HG03196 (cell line): Measurements from ENCODE around the gene MDM1.
A peak's percentile ranks its signal among the peaks of the same experiment; 100 is the strongest.

Source experiments
- ATAC-seq: cut with Tn5 transposase; IDR thresholded peaks from one replicate; pipeline ENCODE4 v1.9.1; 2021; ENCODE audit not compliant: unreplicated experiment

MDM1 gene, protein sequence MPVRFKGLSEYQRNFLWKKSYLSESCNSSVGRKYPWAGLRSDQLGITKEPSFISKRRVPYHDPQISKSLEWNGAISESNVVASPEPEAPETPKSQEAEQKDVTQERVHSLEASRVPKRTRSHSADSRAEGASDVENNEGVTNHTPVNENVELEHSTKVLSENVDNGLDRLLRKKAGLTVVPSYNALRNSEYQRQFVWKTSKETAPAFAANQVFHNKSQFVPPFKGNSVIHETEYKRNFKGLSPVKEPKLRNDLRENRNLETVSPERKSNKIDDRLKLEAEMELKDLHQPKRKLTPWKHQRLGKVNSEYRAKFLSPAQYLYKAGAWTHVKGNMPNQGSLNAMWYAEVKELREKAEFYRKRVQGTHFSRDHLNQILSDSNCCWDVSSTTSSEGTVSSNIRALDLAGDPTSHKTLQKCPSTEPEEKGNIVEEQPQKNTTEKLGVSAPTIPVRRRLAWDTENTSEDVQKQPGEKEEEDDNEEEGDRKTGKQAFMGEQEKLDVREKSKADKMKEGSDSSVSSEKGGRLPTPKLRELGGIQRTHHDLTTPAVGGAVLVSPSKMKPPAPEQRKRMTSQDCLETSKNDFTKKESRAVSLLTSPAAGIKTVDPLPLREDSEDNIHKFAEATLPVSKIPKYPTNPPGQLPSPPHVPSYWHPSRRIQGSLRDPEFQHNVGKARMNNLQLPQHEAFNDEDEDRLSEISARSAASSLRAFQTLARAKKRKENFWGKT

DNA sequence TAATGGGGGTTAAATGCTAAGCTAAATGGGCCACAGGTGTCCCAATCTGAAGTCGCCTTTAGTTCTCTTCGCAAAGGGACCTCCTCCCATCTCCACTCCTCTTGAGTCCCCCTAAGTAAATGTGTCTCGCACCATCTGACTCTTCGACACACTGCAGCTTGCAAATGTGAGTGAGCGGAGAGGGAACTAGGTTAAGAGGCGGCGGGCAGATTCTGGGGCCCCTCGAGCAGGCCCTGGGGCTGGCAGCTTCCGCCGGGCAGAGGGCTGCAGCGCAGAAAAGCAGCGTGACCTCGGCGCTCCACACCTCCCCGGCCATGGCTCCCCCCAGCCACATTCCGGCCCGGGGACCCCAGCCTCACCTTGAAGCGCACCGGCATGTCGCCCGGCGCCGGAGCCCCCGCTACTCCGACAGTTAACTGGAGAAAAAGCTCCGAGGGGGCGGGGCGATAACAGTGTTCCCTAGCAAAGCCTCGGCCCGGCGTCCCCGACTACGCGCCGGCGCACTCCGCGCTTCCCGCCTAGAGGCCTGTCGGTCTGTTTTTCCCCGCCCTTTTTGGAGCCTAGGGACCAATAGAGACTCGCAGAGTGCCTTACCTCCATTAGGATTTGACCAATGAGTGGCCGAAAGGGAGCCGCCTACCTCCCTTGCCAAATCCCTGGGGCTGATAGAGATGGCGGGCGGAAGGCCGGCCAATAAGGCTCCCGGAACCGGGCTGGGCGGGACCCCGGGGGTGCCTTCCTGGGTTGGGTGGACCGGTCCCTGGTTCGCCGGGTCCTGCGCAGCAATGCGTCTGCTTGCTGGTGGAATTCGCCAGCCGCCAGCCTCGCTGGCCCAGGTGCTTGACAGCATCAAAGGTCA is at the start of gene MDM1:
MDM1 (minus strand) TSS at position 494 of the 859 bp plus-strand sequence; CDS start at position 377, 117 bp downstream.
- peak; percentile 99 for ATAC-seq

GRCh38 chr12:68381476-68382219 is 49.5 kb upstream of the MDM1 start:
- no peak for ATAC-seq

DNA sequence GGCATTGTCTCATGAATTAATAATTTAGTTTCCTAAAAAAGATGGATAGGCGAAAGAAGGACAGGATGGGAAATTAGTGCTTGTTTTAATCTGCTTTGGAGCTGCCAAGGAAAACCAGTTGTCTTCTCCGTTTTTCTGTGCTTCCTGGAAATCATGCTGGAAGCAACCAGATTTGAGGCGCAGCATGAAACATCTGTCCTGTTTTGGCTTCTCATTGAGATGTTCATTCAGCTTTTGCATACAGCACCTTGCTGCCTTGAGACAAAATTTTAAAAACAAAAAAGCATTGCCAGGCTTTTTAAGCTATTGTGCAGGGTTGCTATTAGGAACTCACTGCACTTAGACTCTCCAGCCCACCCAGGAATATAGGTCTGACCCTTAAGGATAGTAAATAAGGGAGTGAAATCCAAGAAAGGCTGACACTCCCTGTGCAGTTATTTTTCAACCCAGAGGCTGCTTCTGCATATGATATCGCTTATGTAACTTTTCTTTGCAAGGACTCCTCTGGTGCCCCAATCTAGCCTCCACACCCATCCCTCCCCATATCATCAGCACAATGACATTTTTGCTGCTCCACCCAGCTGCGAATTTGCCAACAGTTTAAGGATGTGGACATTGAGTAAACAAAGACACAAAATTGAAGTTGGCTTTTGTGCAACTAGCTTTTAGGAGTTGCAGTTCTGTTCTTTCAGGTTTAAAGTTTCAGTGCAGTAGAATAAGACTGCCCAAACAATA is 46.9 kb upstream of the MDM1 start:
- no peak for ATAC-seq

- no peak for ATAC-seq
Measured at GRCh38 chr12:68377881-68378280, 45.7 kb upstream of the MDM1 start.

DNA sequence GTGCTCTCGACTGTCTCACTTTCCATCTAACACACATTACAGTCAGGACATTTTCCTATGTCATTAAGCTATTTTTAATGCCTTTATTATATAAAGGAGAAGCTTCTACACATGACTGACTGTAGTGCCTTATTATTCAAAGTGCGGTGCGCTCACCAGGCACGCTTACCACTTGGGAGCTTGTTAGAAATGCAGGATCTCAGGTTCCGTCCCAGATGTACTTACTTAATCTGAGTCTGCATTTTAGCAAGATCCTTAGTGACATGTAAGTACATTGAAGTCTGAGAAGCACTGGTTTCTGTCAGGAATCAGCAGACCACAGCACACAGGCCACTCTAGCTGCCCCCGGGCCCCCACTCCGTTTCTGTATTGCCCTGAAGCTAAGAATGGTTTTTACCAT is 44.7 kb upstream of the MDM1 start:
- no peak for ATAC-seq

DNA sequence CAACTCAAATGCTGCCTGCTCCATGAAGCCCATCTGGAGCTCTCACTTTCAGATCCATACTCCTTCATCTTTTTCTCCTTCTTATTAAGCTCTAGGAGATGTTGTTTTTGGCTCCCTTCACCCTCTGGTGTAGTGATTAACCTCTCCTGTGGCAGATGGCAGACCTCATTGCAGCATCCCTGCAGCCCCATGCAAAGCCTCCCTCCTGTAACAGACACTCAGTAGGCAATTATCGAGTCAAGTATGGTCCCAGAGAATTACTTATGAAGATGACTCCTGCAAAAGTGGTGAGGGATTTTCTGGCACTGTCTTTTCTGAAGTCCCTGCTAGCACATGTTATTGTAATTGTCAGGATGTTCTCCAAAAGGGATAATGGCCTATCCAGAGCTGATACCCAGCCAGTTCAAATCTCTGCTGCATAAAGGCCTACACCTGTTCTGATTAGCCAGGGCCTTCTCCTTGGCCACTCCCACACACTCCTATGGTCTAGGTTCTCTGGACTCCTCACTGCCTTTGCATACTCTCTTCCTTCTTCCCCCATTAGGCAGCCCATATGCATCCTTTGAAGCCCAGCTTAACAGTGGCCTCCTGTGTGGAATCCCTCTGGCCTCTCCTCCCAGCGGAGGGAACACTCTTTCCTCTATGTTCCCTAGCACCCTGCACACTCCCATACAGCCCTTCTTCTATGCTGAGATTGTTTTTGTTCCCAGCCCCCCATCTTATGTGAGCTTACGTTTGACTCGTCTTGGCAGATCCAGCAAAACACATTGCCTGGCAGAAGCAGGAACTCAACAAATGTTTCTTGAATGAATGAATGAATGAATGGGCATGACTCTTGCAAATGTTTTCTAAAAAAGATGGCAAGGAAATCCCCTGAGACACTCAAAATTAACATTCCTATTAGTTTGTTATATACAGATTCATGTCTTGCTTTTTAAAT is 43.9 kb upstream of the MDM1 start:
- no peak for ATAC-seq

GRCh38 chr12:68374307-68374982 is 42.3 kb upstream of the MDM1 start:
- peak; percentile 98 for ATAC-seq

- no peak for ATAC-seq
Measured at GRCh38 chr12:68370667-68371066, 38.5 kb upstream of the MDM1 start.

DNA sequence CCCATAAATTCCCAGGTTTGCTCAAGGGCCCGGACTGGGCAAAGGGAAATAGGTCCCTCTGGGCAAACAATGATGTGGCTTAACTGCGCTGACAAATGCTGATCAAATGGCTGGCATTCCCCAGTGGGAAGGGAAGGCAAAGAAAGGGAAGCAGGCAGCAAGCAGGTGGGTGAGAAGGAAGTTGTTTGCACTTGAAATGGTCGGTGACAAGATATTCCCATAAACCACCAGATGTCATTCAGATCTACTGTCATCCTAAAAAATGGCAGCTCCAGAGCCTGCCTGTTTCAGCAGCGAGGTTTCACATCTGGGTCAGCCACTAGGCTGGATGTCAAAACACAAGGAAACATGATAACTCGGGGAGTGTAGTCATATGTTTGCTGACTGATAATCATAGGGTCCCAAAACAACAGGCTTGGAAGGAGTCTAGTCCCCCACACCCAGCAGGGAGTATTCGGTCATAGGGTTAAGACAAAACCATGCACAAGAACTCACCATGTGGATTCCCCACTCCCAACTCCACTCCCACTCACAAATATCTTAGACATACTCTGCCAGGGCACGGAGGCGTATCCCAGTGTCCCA is 37.9 kb upstream of the MDM1 start:
- no peak for ATAC-seq

- ATAC-seq = no peak
Measured at GRCh38 chr12:68368327-68368726, 36.2 kb upstream of the MDM1 start.

DNA sequence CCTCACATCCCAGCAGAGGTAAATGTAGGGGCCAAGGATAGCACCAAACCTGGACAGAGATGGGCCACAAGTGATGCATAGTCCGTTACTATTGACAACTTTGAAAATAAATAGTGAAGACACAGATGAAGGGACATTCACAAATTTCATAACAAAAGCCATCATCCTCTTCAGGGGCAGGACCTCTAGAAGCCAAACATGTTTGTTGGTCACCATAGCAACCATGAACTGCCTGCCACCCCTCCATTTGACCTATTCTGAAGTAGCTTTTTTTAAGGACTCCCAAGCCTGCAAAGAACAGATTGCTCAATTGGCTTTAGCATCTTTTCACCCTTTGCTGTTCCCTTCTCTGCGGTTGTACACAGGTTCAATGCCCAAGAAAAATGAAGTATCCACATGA is 35.7 kb upstream of the MDM1 start:
- no peak for ATAC-seq

- no peak for ATAC-seq
Measured at GRCh38 chr12:68367116-68367515, 35.0 kb upstream of the MDM1 start.

DNA sequence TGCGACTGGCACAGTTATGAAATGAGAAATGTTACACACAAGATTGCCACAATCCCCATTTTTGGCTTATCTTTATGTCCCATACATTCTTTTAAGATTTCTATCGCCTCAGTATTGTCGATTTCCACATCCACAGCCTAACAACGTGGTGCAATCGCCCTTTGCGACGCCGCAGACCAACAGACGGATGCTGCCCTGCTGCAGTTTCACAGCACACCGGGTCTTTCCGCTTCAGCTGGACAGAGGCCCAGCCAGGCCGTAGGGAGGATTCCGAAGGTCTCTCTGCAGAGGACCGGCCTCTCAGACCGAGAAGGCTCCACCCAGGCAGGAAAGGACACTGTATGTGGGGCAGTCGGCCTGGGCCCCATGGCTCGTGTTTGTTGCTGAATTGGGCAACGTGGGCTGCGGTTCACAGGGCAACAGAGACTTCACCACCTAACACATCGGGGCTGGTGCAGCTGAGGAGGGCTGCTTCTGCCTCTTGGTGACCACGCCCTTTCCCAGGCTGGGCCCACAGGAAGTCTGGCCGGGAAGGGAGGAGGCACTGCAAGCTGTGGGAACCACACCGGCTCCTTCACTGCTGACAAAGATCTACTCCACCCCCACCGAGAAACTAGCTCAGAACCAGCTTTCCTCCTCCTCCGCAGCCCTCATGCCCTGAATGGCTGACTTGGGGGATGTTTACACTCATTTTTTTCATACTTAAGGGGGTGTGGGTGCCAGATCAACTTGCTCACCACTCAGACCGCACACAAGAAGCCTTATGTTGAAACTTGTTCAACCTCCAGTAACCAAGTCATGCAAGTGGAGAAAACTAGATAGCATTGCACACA is 32.9 kb upstream of the MDM1 start:
- peak; percentile 80 for ATAC-seq

GRCh38 chr12:68364328-68364727 is 32.2 kb upstream of the MDM1 start:
- no peak for ATAC-seq

DNA sequence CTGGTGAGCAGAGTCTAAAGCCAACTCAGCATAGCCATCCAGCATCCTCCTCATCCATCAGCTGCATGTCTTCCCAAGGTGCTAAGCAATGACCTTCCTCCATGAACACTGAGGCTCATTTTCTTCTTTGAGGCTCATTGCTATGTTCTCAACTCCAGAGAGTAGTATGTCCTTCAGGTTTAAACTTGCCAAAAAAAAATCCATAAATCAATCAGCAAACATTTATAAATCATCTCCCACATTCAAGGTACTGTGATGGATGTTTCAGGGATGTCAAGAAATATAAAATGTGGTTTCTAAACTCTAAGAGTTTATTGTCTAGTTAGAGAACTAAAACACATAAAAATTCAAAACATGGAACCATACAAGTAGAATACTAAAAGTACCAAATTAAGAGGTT is 29.8 kb upstream of the MDM1 start:
- no peak for ATAC-seq

GRCh38 chr12:68359674-68360073 is 27.5 kb upstream of the MDM1 start:
- peak; percentile 5 for ATAC-seq
